ENCODE data around the gene ZSCAN21.
A peak's percentile ranks its signal among the peaks of the same experiment; 100 is the strongest.

The ZSCAN21 gene

DNA sequence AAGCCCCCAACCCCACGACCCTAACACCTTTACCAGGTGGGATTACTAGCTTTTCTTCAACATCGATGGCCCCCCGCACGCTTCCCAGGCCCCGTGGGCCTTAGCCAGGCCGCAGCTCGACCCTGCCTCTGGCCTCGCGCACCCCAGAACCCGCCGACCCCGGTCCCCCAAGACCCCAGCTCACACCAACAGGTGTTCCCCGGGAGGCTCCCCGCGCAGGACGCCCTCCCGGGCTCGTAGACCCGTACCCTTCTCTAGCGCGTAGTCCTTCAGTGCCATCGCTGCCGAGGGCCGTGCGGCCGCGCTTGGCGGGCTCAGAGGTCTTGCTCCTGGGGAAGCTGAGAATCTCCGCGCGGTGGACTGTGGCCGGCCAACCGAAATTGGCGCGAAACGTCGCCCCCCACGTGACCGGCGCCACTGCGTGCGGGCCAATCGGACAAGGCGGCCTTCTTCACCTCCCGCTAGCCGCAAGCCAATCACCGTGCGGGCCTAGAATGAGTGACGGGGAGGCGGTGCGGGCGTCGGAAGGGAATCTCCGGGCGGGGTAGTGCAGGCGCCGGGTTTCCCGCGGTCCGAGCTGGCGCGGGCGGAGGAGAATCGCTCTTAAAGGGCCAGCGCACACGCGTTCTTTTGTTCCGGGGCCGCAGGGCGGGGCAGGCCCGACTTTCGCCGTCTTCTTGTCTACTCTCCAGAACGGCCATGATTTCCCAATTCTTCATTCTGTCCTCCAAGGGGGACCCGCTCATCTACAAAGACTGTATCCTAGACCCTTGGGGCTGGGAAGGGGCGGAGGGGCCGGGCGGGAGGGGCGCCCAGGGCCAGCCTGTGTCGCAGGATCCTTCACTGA, 51.7 kb downstream of the ZSCAN21 start, which contains the start of the genes AP4M1 and MCM7:
Gene AP4M1, plus strand, starts transcription at position 628 of the 847 bp plus-strand sequence. Its CDS starts 72 bp downstream, at position 700.
Gene MCM7, minus strand, starts transcription at position 382 of the 847 bp plus-strand sequence. Its CDS starts 103 bp downstream, at position 279.
- DNase-seq = peak; percentile 99

GRCh38 chr7:100102950-100103840, 53.6 kb downstream of the ZSCAN21 start:
- DNase-seq = no peak

GRCh38 chr7:100105534-100105933, 56.0 kb downstream of the ZSCAN21 start:
- no peak for DNase-seq

- DNase-seq = no peak
These were observed 57.1 kb downstream of the ZSCAN21 start for GRCh38 chr7:100106633-100107032.

GRCh38 chr7:100107125-100107737, 57.7 kb downstream of the ZSCAN21 start:
- DNase-seq = no peak

- DNase-seq = no peak
These were observed 58.3 kb downstream of the ZSCAN21 start for GRCh38 chr7:100107890-100108289.

- no peak for DNase-seq
These were observed 60.1 kb downstream of the ZSCAN21 start for GRCh38 chr7:100109521-100110163.

GRCh38 chr7:100111156-100111555, 61.6 kb downstream of the ZSCAN21 start:
- no peak for DNase-seq

DNA sequence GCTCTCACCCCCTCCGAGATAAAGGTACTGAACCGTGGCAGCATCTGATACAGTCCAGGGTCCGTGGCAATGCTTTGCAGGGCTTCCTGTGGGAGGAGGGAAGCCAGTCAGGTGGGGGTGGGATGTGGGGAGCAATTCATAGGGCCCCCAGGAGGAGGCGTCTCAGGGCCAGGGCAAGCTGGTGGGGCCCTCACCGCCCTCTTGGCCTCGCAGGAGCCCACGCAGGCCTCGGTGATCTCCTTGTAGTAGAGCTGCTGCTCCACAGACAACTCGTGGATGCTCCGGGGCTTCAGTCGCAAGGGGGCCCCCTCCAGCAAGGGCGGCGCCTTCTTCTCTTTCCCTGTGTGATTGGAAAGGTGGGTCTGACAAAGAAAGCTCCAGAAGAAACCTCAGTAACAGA, 62.3 kb downstream of the ZSCAN21 start:
- DNase-seq = no peak

All from NCI-H1092 (cell line).